HG03025 (cell line): ENCODE results near the gene CSE1L.
"Not testable (repeated sequence)": the region's sequence is repeated elsewhere in the genome, so short reads cannot be mapped to it uniquely, and the experiment has no call there.

ENCODE experiments used
- ATAC-seq: cut with Tn5 transposase; IDR thresholded peaks from one replicate; pipeline ENCODE4 v1.9.1; 2021; ENCODE audit warnings: mild to moderate bottlenecking, moderate library complexity; ENCODE audit not compliant: unreplicated experiment, low FRiP score

Gene CSE1L

GRCh38 chr20:49119988-49120387, 73.9 kb downstream of the CSE1L start:
- ATAC-seq: no peak

GRCh38 chr20:49122920-49123319, 76.8 kb downstream of the CSE1L start:
- no peak for ATAC-seq

GRCh38 chr20:49123982-49124381, 77.9 kb downstream of the CSE1L start:
- no peak for ATAC-seq

GRCh38 chr20:49132995-49133478, 86.9 kb downstream of the CSE1L start:
- ATAC-seq: no peak

GRCh38 chr20:49133571-49133970, 87.5 kb downstream of the CSE1L start:
- no peak for ATAC-seq

- not testable (repeated sequence) for ATAC-seq
Measured at GRCh38 chr20:49134797-49135196, 88.7 kb downstream of the CSE1L start.

GRCh38 chr20:49136817-49137571, 90.9 kb downstream of the CSE1L start:
- ATAC-seq: no peak

GRCh38 chr20:49138431-49138830, 92.3 kb downstream of the CSE1L start:
- ATAC-seq: no peak

- no peak for ATAC-seq
Measured at GRCh38 chr20:49140411-49140810, 94.3 kb downstream of the CSE1L start.

GRCh38 chr20:49140834-49141233, 94.7 kb downstream of the CSE1L start:
- ATAC-seq: no peak
